Measurements from ENCODE around the gene ID3. TPM values are rescaled to one million over a fixed set of nuclear protein-coding genes. Genes with fewer than 3 reads are reported as not detected.
A peak's percentile ranks its signal among the peaks of the same experiment; 100 is the strongest.

ID3 gene
- total RNA-seq, 1 donor from 2014 or later, result 40.9 TPM

DNA sequence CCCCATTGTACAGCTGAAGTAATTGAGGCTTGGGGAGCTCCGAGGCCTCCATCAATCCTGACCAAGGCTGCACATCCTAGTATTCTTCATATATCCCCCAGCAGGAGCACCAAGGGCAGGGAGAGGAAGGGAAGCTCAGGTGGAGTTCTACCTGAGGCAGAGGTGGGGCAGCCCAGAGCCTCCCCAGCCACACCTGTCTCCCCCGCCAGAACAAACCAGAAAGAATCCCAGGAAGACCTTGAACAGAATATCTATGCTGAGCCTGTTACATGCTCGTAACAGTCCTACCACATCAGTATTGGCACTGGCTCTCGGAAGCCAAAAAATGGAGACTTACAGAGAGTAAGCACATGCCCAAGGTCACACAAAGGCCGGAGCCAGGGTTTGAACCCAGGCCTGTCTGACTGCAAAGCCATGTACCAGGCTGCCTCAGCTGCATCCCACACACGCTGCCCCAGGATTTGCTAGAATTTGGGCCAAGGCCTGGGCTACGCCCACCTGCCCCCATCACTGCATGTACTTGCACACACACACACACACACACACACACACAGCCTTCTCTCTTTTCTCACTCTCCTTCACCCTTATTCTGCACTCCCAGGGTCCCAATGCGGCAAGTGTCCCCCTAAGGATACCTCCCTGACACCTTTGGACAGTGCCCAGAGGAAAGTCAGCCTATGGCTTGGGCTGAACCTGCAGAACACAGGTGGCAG lies 32.8 kb downstream of the ID3 start:
- peak overlapping the region; percentile 31 for H3K4me3 Mint-ChIP-seq
- TF ChIP-seq, protein P1, sequence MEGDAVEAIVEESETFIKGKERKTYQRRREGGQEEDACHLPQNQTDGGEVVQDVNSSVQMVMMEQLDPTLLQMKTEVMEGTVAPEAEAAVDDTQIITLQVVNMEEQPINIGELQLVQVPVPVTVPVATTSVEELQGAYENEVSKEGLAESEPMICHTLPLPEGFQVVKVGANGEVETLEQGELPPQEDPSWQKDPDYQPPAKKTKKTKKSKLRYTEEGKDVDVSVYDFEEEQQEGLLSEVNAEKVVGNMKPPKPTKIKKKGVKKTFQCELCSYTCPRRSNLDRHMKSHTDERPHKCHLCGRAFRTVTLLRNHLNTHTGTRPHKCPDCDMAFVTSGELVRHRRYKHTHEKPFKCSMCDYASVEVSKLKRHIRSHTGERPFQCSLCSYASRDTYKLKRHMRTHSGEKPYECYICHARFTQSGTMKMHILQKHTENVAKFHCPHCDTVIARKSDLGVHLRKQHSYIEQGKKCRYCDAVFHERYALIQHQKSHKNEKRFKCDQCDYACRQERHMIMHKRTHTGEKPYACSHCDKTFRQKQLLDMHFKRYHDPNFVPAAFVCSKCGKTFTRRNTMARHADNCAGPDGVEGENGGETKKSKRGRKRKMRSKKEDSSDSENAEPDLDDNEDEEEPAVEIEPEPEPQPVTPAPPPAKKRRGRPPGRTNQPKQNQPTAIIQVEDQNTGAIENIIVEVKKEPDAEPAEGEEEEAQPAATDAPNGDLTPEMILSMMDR (conservative IDR thresholded peaks at IDR 0.05), result no peak

DNA sequence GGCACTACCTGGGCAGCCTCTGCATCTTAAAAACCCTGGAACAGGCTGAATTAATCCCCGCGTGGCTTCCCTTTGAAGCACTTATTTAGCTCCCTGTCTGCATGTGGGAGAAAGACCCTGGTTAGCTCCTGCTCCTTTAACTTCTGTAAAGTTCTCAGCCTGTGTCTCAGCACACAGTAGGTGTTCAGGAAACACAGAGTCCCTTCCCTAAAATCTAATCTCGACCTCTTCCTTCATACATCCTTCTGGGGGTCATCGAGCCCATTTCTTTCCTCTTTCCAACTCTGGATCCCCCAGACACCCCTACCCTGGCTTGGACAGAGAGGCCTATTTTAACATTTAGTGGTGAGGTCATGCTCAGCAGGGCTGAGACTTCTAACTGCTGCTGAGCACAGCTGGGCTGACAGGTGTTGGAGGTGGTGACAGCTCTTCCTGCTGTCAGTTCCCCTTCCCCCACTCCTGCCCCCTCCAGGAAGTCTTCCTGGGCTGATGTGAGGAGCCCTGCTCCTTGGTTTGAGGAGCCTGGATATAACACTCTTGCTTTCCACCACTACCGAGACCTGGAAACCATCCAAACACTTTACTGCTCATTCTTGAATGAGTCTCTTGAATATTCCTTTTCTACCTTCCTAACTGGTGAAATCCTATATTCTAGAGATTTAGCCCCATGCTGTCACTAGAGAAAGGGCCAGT lies 33.6 kb downstream of the ID3 start:
- H3K27ac Mint-ChIP-seq (ENCODE audit: unreplicated experiment), result peak overlapping the region; percentile 8
- H3K4me3 Mint-ChIP-seq, result peak overlapping the region; percentile 31

More for the DNA sequence above, 32.8 kb downstream of the ID3 start:
- peak overlapping the region; percentile 0 for H3K27ac Mint-ChIP-seq (ENCODE audit: unreplicated experiment)
- H3K36me3 Mint-ChIP-seq (ENCODE audit: low read depth), result peaks cover 7% of the 10 kb centered on the region
- H3K4me1 Mint-ChIP-seq, result peaks cover 42% of the 10 kb centered on the region
- DNase-seq (ENCODE audit: low read depth, low spot score), result no peak
- no peaks in the 10 kb centered on the region for H3K9me3 Mint-ChIP-seq
- H3K27me3 Mint-ChIP-seq (ENCODE audit: low read depth), result no peaks in the 10 kb centered on the region

DNA sequence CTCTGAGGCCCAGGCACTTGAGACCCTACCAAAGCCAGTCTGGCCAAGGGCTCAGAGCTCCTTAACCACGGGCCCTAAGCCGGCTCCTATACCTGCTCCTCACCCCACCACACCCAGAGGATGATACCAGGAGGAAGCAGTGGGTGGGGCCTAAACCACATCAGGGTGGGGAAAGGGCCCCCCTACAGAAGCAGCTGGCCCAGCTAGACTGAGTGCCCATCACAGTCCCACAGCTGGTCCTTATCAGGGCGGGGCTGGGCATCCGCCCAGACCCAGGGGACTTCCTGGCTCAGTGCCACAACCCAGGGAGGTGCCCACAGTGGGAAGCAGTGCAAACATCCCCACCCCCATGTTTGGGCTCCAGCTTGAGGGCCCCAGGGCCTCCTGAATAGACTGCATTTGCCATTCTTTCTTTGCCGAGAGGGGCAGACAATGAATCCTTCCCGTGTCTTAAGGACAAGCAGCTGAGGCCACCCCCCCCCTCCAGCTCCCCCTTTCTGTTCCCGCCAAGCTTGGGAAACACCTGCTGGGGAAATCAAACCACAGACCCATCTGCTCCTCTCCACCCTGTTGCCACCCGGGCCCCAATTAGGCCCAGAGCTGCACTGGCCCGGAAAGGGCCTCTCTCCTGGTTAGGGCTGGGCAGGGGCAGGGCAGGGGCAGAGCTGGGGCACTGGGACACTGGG lies 34.4 kb downstream of the ID3 start:
- Mint-ChIP-seq H3K9me3 (no peaks in the 10 kb centered on the region), H3K4me3 (no peak overlapping the region), H3K27me3 (ENCODE audit: low read depth) (no peaks in the 10 kb centered on the region), H3K4me1 (peaks cover 32% of the 10 kb centered on the region), H3K36me3 (ENCODE audit: low read depth) (peaks cover 8% of the 10 kb centered on the region), H3K27ac (ENCODE audit: unreplicated experiment) (no peak overlapping the region)
- TF ChIP-seq, protein P1 (conservative IDR thresholded peaks at IDR 0.05), result no peak
- no peak for DNase-seq (ENCODE audit: low read depth, low spot score)

More for the DNA sequence above, 33.6 kb downstream of the ID3 start:
- H3K9me3 Mint-ChIP-seq, result no peaks in the 10 kb centered on the region
- no peak for DNase-seq (ENCODE audit: low read depth, low spot score)
- peaks cover 8% of the 10 kb centered on the region for H3K36me3 Mint-ChIP-seq (ENCODE audit: low read depth)
- no peaks in the 10 kb centered on the region for H3K27me3 Mint-ChIP-seq (ENCODE audit: low read depth)
- H3K4me1 Mint-ChIP-seq, result peaks cover 37% of the 10 kb centered on the region
- TF ChIP-seq, protein P1 (conservative IDR thresholded peaks at IDR 0.05), result no peak

DNA sequence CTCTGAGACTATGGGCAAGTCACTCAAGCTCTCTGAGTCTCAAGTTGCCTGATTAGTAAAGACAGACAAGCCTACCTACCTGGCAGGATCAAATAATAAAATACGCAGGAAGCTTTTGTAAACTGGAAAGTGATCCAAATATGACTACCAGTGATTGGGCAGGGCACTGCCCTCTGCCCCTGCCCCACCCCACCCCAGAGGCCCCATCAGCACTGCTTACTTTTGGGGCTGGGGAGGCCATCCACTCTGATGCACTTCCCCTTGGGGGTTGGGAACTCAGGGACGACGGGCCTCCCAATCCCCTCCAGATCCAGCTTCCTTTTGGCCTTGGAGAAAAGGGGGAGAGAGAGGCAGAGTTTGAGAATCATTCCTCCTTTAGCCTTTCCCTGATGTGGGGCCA lies 35.1 kb downstream of the ID3 start:
- Mint-ChIP-seq H3K36me3 (ENCODE audit: low read depth) (peaks cover 8% of the 10 kb centered on the region), H3K4me1 (peaks cover 25% of the 10 kb centered on the region), H3K4me3 (no peak overlapping the region), H3K9me3 (no peaks in the 10 kb centered on the region), H3K27ac (ENCODE audit: unreplicated experiment) (no peak overlapping the region), H3K27me3 (ENCODE audit: low read depth) (no peaks in the 10 kb centered on the region)
- no peak for DNase-seq (ENCODE audit: low read depth, low spot score)
- TF ChIP-seq, protein P1 (conservative IDR thresholded peaks at IDR 0.05), result no peak

DNA sequence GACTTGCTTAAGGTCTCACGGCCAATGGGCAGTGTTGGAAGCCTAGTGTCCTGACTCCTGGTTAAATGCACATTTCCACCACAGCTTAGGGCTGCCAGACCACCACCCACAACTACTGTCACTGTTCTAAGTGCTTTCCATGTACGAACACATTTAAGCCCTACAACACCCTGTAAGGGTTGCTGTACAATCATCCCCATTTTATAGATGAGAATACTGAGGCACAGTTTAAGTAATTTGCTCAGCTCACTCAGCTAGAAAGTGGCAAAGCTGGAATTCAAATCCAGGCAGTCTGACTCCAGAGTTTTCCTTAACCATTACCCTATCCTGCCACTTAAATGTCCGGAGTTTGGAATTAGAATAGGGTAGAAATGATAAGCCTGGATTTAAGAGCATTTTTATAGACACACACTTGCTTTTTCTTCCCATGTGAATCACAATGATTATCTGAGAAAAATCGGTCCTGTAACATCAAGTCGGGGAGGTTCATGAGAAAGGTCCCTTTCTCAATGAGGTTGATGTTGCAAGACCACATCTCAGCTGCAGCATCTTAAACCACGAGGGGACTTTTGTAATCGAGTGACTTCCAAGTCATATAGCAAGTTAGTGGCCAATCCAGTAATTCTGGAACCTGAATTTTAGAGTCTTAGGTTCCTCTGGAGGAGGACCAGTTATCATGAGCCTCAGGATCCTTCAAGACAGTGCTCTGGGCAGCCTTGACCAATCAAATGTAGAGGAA lies 36.9 kb downstream of the ID3 start:
- H3K9me3 Mint-ChIP-seq, result no peaks in the 10 kb centered on the region
- peaks cover 8% of the 10 kb centered on the region for H3K36me3 Mint-ChIP-seq (ENCODE audit: low read depth)
- H3K27ac Mint-ChIP-seq (ENCODE audit: unreplicated experiment), result no peak overlapping the region
- no peak for DNase-seq (ENCODE audit: low read depth, low spot score)
- no peaks in the 10 kb centered on the region for H3K27me3 Mint-ChIP-seq (ENCODE audit: low read depth)
- peaks cover 16% of the 10 kb centered on the region for H3K4me1 Mint-ChIP-seq
- H3K4me3 Mint-ChIP-seq, result no peak overlapping the region
- TF ChIP-seq, protein P1 (conservative IDR thresholded peaks at IDR 0.05), result no peak

Measured in neural crest cell (in vitro differentiated cells).